ENCODE data around the gene SUPT5H. TPM values are rescaled to one million over a fixed set of nuclear protein-coding genes. Genes with fewer than 3 reads are reported as not detected.

The SUPT5H gene
- total RNA-seq, 1 experiment from 2014 or later, result 95.5 TPM

Other genes starting within 250 kb of the SUPT5H start
- gene NCCRP1, start 248.6 kb upstream of the SUPT5H start, total RNA-seq (2014; rRNA removed; shearing (Covaris generic); ENCODE audit: low replicate concordance), result not detected in 2 replicates
- not detected in 2 replicates for gene SYCN, start 241.3 kb upstream of the SUPT5H start, total RNA-seq (2014; rRNA removed; shearing (Covaris generic); ENCODE audit: low replicate concordance)
- gene IFNL3, start 200.6 kb upstream of the SUPT5H start, total RNA-seq (2014; rRNA removed; shearing (Covaris generic); ENCODE audit: low replicate concordance), result not detected in 2 replicates
- gene IFNL4, start 196.7 kb upstream of the SUPT5H start, total RNA-seq (2014; rRNA removed; shearing (Covaris generic); ENCODE audit: low replicate concordance), result not detected in 2 replicates
- not detected in 2 replicates for gene IFNL2, start 177.2 kb upstream of the SUPT5H start, total RNA-seq (2014; rRNA removed; shearing (Covaris generic); ENCODE audit: low replicate concordance)
- not detected in 2 replicates for gene IFNL1, start 149.2 kb upstream of the SUPT5H start, total RNA-seq (2014; rRNA removed; shearing (Covaris generic); ENCODE audit: low replicate concordance)
- gene LRFN1, start 124.7 kb upstream of the SUPT5H start, total RNA-seq (2014; rRNA removed; shearing (Covaris generic); ENCODE audit: low replicate concordance), result 0.52 and 2.0 TPM in 2 replicates
- not detected in 2 replicates for gene GMFG, start 109.5 kb upstream of the SUPT5H start, total RNA-seq (2014; rRNA removed; shearing (Covaris generic); ENCODE audit: low replicate concordance)
- 39.6 and 63.2 TPM in 2 replicates for gene SAMD4B, start 103.2 kb upstream of the SUPT5H start, total RNA-seq (2014; rRNA removed; shearing (Covaris generic); ENCODE audit: low replicate concordance)
- gene PAF1, start 54.5 kb upstream of the SUPT5H start, total RNA-seq (2014; rRNA removed; shearing (Covaris generic); ENCODE audit: low replicate concordance), result 77.5 and 79.9 TPM in 2 replicates
- gene MED29, start 54.2 kb upstream of the SUPT5H start, total RNA-seq (2014; rRNA removed; shearing (Covaris generic); ENCODE audit: low replicate concordance), result 76.2 and 86.5 TPM in 2 replicates
- gene ZFP36, start 38.7 kb upstream of the SUPT5H start, total RNA-seq (2014; rRNA removed; shearing (Covaris generic); ENCODE audit: low replicate concordance), result 1.4 TPM in 1 of 2 replicates, not detected in the other
- 5.1 and 34.1 TPM in 2 replicates for gene PLEKHG2, start 32.9 kb upstream of the SUPT5H start, total RNA-seq (2014; rRNA removed; shearing (Covaris generic); ENCODE audit: low replicate concordance)
- 76.6 and 151 TPM in 2 replicates for gene RPS16, start 9.6 kb upstream of the SUPT5H start, total RNA-seq (2014; rRNA removed; shearing (Covaris generic); ENCODE audit: low replicate concordance)
- 243 and 282 TPM in 2 replicates for gene TIMM50, start 35.3 kb downstream of the SUPT5H start, total RNA-seq (2014; rRNA removed; shearing (Covaris generic); ENCODE audit: low replicate concordance)
- gene DLL3, start 53.4 kb downstream of the SUPT5H start, total RNA-seq (2014; rRNA removed; shearing (Covaris generic); ENCODE audit: low replicate concordance), result 5.8 and 11.8 TPM in 2 replicates
- gene SELENOV, start 69.6 kb downstream of the SUPT5H start, total RNA-seq (2014; rRNA removed; shearing (Covaris generic); ENCODE audit: low replicate concordance), result not detected in 2 replicates
- 6.2 and 10.2 TPM in 2 replicates for gene EID2B, start 87.3 kb downstream of the SUPT5H start, total RNA-seq (2014; rRNA removed; shearing (Covaris generic); ENCODE audit: low replicate concordance)
- gene EID2, start 94.6 kb downstream of the SUPT5H start, total RNA-seq (2014; rRNA removed; shearing (Covaris generic); ENCODE audit: low replicate concordance), result 16.4 and 18.8 TPM in 2 replicates
- gene LGALS13, start 156.9 kb downstream of the SUPT5H start, total RNA-seq (2014; rRNA removed; shearing (Covaris generic); ENCODE audit: low replicate concordance), result not detected in 2 replicates
- not detected in 2 replicates for gene LGALS16, start 210.3 kb downstream of the SUPT5H start, total RNA-seq (2014; rRNA removed; shearing (Covaris generic); ENCODE audit: low replicate concordance)